ENCODE measurements around the gene HLF.

HLF gene

DNA sequence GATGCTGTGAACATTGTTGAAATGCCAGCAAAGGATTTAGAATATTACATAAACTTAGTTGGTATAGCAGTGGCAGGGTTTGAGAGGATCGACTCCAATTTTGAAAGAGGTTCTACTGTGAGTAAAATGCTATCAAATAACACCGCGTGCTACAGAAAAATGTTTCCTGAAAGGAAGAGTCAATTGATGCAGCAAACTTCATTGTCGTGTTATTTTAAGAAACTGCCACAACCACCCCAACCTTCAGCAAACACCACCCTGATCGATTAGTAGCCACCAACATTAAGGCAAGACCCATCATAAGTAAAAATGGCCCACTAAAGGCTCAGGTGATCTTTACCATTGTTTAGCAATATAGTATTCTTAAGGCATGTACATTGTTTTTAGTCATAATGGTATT, 27.3 kb downstream of the HLF start:
- DNase-seq (ENCODE audit: low spot score), result no peak

DNA sequence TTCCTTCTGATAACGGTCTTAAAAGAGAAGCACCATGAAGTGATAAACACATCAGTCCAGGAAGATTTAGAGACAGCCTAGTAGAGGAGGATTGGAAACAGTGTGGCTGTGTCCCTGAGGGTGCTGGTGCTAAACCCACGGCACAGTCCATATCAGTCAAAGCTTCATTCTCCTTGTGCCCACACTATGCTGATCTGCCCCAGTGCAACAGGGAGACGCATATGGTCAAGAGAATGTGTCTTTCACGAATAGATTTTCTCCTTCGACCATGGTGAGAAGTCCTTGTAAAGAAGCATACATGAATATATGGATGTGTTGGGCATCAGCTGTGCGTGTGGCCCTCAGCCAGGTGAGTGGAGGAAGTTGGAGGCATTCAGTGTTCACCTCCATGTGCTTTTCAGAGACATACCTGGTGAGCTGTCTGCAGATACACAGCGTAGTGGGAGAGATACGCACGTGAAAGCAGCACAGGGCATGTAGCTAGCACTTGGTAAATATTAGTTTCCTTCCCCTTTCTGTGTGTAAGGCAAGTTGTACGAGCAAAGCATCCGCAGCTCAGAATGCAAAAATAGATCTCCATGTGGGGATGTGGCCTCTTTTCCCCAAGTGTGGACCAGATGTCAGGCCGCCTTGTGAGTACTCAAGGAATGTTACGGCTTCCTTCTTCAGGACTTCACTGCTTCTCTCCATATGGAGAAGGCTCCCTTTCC, 29.4 kb downstream of the HLF start:
- no peak for DNase-seq (ENCODE audit: low spot score)

DNA sequence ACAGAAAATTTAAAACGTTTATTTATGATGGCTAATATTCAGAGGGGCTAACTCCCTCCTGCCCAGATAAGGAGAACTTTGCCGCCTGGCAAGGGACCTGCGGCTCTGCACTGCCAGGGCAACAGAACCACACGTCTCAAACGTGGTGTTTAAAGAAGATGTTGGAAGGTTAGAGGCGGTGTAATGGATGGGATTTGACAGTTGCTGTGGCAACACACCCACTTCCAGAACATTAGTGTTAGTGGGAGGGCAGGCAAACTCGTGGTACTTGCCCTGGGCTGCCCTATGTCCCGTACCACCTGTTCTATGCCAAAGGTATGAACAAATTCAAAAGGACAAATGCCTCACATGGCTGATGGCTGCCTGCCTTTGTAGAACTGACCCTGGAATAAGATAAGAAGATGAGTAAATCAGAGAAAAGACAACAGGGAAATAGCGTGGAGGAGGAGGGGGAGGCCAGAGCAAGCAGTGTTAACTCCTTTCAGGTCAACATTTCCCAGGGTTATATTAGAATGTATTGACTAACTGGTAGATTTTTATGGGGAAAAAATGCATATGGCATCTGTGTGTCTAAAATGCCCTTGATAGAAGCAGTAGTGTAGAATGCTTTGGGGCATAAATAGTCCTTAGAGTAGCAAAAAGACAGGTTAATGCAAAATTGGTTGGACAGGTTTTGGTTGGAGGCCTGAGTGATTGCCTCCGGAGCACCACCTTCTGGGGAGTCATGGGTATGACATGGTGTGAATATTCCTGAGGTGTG, 30.8 kb downstream of the HLF start:
- peak; percentile 74 for DNase-seq (ENCODE audit: low spot score)

DNA sequence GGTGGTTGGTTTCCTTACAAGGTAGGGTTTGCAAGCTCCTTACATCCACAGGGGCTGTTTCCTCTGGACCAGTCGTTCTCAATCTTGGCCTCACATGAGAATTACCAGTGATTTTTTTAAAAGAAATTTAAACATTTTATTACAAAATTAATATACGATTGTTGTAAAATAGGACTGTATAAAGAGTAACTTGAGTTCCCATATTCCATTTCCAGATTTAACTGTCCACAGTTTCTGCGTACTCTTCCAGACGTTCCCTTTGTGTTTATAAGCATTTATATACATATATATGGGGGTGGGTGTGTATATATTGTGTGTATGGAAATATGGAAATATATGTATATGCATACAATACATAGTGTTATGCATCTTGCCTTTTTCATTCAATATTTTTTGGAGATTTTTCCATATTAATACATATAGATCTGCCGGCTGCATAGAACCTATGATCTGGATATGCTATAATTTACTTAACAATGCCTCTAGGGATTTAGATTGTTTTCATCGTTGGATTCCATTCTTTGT, 31.5 kb downstream of the HLF start:
- no peak for DNase-seq (ENCODE audit: low spot score)

DNA sequence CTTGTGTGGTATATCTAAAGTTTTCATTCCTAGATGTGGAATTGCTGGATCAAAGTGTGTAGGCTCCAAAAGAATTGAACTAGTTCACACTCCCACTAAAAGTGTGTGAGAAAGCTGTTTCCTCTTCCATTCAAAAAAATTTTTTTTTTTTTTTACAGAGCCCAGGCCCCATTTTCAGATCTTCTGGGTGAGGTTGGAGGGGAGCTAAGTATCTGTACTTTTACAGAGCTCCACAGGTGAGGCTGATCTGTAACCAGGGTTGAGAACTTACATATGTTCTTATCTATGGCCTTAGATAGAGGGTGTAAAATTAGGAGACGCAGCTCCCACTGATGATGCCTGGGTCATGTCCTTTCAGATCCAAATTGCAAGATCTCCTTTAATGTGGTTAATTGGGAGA, 31.9 kb downstream of the HLF start:
- DNase-seq (ENCODE audit: low spot score), result no peak

DNA sequence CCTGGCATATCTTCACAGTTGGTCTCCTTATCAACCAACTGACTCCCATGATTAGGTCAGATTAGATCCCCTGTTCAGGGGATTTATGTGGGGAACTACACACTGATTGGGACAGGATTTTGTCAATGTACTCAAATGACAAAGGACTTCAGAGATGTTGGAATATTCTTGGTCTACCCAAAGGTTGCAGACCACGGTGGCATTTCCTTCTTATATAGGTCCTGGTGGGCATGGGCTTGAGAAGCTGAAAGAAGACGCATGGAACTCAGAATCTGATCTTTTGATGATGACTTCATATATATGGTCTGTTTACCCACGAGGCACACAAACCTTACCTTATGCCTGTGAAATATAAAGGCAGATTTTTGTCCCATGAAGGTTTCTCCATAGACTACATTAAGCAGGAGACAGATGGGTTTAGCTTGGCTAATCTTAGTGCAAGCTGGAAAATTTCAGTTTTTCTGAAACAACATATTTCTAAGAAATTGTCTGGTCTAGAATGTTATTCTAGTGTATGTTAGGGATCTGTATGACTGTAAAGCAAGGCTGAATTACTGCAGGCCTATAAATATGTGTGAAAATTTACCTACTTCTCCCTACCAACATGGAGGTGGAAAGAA, 33.5 kb downstream of the HLF start:
- no peak for DNase-seq (ENCODE audit: low spot score)

DNA sequence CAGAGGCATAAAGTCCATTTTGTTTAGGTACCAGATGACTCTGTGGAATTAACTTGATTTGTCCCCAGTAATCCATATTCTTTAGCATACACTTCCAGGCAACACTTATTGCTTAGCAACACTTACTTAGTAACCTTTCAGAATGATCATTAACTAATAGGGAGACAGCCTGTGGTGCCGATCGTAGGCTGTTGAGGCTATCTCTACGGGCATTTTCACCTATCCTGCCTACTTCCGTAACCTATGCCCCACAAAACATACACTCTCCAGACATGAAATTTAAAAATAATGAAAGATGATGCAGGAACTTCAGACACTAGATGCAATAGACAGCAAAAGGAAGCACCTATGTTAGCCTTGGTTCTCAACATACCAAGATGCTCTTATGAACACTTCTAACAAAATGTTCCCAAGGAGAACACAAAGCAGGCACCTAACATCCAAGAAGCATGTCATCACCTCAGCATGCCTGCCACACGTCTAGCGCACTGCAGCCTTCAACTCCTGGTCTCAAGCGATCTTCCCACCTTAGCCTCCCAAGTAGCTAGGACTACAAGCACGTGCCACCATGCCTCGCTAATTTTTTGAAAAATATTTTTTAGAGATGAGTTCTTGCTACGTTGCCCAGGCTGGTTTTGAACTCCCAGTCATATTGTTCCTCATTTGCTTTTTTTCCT, 34.5 kb downstream of the HLF start:
- DNase-seq (ENCODE audit: low spot score), result no peak

DNA sequence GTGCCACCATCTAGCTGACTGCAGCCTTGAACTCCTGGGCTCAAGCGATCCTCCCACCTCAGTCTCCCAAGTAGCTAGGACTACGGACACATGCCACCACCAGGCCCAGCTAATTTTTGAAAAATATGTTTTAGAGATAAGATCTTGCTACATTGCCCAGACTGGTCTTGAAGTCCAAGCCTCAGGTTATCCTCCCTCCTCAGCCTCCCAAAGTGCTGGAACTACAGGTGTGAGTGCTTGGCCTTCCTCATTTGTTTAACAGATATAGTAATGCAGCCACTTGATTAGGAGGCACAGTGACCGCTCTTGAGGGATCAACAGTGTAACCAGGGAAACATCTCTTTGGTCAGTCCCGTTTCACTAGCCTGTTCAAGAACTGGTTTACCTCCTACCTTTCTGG, 35.1 kb downstream of the HLF start:
- no peak for DNase-seq (ENCODE audit: low spot score)

DNA sequence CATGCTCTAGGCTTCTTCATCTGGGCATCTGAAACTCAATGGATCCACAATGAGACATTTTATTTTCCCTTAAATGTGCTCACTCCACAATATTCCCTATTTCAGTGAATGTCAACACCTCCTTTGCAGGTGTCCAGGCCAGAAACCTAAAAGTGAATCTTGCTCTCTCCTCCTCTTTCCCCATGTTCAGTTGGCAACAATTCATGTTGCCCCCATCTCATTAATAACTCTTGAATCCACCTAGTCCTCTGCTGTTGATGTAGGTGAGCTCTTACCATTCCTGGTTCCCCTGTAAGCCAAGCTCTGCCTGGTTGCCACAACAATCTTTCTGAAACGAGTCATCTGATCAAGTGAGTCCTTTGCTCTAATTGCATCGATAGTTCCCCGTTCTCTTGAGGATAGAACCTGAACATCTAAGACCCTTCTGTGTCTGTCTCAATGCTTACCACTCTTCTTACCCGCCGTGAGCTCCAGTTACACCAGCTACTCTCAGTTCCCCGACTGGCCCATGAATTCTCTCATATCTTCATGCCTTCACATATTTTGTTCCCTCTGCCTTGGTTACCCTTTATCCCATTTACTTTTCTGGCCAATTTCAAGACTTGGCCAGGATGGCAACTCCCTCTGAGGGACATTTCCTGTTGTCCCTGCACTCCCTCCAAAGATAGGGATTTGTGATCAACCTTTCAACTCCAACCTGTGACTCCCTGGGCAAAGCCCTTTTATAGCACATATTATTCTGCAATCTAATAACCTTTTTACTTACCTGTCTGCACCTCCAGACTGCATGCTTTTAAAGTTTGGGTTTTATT, 35.9 kb downstream of the HLF start:
- no peak for DNase-seq (ENCODE audit: low spot score)

DNA sequence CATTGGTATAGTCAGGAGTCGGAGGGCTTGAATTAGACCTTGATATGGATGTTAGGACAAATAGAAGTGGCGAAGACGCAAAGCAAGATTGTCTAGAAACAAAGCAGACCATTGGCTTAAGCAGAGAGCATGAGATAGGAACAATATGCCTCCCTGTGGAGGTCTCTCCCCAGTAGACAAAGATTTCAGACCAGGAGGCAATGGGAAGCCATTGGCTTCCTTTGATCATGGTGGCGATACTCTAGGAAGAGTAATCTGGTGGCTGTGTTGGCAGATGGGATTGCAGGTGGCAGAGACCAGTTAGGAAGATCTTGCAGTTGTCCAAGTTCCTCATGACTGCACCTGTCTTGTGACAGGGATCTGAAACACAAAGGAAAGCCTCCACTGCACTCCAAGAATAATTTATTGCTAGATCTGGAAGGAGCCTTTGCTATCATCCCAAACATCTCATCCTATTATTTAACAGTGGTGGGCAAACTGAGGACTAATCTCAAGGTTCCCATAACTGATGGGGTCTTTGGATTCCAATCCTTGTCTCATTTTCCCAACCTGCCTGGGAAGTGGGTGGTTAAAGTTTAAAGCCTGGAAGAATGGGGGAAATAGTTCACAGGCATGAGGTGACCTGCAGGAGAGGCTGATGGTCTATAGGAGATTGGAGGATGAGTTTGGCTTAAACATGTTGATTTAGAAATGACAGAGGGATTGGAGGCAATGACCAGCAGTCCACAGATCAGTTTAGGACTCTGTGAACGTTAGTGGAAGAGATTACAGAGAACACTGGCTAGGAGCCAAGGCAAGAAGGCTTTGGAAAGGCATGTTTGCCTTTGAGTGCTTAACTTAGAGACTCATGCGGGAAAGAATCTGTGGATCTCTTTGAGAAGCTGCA, 37.0 kb downstream of the HLF start:
- DNase-seq (ENCODE audit: low spot score), result peak; percentile 16

DNA sequence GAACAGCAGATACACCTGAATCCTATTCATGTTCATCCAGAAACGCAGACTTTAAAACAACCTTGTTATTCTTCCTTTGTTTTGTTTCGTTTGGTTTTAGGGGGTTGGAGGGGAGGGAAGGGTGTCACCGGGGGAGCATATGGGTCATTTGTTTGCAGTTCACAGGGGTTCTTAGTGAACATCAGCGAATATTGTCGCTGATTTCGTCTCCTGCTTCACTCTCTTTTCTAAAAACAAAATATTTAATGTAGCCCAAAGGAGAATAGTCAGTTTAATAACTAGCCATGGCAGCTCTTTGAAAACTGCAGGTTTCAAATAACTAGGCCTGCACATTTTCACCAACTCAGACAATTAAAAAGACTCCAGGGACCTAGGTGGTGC, 37.6 kb downstream of the HLF start:
- no peak for DNase-seq (ENCODE audit: low spot score)

DNA sequence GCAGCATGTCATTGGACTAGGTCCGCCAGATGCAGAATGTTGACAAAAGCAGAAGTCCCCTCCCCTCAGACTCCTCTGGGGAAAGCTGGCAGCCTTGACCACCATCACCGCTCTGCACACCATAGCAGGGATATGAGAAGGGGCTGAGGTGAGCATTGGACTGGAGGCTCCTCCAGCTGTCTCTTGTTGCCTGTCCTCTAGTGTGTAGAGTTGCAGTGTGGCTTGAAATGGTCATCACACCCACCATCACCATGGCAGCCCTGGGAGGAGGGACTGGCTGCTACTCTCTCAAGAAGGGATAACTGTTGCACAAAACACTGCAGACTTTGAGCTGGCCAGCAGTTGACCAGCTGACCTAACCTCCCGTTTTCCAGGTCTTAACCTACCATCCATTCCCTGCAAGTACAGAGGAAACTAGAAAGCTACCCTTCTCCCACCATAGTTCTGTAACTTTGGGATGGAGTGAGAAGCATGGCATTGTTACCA, 38.3 kb downstream of the HLF start:
- DNase-seq (ENCODE audit: low spot score), result no peak

DNA sequence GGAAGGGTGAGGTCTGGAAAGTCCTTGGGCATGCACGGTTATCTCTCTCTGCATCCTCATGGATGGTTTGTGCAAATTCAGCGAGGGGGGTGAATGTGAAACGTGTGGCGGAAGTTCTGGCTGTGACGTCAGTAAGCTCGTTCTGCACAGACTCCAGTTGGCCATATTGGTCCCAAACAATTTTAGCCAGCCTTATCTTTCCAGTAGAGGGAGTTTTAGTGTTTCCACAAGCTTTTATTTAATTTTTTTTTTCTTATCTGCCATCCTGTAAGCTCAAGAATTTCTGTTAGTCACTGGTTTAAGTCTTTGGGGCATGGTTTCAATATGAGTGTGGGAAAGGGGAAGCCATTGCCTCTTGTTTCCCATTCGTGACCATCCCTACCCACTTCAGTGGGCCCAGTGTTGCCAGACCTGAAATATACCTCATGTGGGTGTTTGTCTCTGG, 39.0 kb downstream of the HLF start:
- no peak for DNase-seq (ENCODE audit: low spot score)

DNA sequence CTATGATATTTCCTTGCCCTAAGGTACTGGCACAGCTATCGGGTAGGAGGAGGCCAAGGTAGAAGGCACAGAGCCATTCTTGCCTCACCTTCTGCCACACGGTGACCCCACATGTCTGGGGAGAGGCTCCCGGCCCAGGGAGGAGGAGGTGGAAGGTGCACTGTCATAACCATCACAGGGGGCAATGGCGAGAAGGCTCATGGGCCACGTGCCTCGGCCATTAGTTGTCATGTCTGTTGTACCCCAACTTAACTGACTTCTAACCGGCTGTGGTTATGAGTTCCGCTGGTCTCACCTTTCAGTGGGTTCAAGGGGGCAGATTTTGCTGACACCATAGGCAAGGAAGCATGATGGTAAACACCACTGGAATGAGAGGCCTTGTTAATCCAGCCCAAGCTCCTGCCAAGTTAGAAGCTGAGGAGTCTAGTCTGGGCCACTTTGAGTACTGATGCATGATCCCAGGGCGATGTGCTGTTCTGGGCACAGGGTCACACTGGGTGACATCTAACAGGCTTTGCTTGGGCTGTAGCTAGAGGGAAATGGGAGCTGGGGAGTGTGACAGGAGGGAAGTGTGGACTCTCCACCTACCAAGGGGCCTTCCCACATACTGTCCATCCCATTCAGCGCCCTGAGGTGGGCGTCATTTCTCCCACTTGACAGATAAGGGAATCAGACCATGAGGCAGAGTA, 39.6 kb downstream of the HLF start:
- no peak for DNase-seq (ENCODE audit: low spot score)

DNA sequence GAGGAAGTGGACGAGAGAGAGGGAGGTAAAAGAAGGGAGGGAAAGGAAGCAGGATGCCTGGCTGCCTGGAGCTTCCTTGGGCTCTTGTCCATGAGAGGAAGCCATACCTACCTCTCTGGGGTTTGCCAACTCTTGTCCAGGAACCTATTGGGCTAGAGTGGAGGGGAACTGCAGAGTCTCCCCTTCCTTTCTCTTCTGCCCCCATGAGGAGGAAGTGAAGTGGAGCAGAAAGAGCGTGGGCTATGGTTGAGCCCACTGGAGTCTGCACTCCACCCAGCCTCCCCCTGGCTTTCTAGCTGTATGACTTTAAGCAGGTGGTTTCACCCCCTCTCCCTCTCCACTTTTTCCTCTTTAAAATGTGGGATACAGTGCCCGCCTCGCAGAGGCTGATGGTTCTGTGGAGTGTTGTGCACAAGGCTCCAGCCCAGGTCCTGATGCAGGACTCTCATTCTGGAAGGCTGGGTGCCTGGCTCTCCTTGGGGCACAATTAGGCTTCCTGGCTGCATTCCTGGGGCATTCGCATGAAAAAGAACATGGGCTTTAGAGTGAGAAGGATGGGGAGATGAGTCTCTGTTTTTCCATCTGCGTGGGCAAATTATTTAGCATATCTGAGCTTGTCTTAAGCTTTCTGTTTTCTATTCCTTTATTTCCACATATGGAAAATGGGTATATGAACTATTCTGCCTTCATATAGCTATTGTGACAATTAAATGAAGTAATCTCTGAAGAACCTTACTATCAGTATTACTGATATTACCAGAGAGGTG, 40.7 kb downstream of the HLF start:
- no peak for DNase-seq (ENCODE audit: low spot score)

DNA sequence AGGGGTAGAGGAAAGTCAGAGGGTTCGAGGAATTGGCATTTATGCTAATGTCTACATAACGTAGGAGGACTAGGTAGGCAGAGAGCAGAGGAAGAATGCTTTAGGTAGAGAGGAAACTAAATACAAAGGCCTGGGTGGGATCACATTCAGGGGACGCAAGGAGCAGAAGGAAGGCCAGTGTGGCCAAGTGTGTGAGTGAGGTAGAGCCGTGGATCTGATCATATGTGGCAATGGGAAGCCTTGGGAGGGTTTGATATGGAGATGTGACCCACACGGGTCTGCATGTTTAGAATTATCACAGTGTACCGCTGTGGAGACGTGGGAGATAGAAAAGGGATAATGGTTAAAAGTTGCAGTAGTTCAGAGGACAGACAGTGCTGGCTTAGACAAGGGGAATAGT, 43.1 kb downstream of the HLF start:
- DNase-seq (ENCODE audit: low spot score), result no peak

DNA sequence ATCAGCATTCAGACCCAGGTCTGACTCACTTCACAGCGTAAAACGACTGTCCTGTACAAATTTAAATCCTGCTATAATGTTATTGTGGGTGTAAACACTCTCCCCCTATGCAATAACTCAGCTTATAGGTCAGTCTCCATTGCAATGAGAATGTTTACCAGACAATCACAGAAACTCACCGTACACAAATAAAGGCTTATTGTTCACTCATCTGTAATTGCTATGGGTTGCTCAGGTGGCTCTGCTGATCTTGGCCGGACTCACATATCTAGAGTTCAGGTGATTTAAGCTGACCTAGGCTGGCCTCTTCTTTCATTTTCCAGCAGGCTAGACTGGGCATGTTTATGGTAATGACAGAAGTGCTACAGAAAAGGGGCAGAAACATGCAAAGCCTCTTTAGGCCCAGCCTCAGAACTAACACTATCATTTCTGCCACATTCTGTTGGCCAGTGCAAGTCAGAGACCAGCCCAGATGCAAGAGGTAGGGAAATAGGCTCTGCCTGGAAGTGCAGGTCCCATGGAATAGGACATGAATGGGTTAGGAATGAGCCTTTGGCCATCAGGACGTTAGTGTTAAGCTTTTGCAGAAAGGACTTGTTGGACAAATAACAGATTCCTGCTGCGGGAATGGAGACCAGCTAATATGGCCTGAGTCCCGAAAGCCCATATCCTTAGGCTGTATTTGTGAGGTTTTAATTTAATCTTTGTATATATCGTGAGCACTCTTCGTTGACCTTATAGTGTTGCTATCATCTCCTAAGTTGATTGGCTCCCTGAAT, 44.0 kb downstream of the HLF start:
- DNase-seq (ENCODE audit: low spot score), result no peak

DNA sequence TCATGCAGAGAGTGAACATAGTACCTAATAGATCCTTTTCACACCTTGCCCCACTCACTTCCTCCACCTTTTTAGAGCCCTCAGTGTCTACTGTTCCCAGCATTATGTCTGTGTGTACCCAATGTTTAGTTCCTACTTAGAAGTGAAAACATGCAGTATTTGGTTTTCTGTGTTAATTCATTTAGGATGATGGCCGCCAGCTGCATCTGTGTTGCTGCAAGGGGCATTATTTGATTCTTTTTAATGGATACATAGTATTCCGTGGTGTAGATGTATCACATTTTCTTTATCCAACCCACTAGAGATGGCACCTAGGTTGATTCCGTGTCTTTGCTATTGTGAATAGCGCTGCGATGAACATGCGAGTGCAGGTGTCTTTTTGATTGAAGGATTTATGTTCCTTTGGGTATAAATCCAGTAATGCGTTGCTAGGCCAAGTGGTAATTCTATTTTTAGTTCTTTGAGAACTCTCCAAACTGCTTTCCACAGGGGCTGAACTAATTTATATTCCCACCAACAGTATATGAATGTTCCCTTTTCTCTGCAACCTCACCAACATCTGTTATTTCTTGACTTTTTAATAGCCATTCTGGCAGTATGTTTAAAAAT, 47.1 kb downstream of the HLF start:
- DNase-seq (ENCODE audit: low spot score), result no peak

All from cerebellar cortex (tissue), 1 donor.